Measurements from ENCODE around the gene GRIK4. TPM values are rescaled to one million over a fixed set of nuclear protein-coding genes. Genes with fewer than 3 reads are reported as not detected.

GRIK4 gene
- total RNA-seq, 1 donor from 2014 or later: 0.06 TPM

- no peak for TF ChIP-seq CTCF (conservative IDR thresholded peaks at IDR 0.05; ENCODE audit: low read depth, low read length)
- DNase-seq (ENCODE audit: low read depth): no peak
- H3K4me3 ChIP-seq (ENCODE audit: low read depth, low read length): no peak overlapping the region
Observed at GRCh38 chr11:120878781-120879180, 367.2 kb downstream of the GRIK4 start.

DNA sequence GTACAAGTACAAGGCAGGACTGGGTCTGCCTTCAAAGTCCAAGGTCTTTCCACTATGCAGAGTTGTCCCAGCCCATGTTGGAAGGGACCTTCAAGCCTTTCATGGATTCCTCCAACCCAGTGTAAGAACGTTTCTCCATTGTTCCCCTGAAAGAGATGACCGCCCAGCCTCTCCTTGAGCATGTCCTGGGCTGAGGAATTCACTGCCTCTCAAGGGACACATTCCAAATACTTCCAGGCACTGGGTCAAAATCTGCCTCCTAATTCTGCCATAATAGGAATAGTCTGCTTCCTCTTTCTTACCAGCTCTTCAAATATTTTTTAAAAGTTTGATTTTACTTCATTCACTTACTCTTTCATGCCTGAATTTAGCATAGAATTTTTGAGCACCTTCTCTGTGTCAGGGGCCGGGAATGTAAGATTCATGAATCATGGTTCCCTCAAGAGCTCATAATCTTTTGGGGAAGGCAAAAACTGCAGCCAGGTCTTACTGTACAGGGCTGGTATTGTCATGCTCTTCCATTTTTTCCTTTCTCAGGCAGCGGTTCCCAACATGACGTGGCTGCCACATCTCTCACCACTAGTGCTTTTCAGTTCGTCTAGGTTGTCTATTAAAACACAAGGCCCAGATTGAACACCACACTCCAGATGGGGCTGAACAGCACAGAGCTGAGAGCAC is 369.1 kb downstream of the GRIK4 start:
- TF ChIP-seq CTCF (conservative IDR thresholded peaks at IDR 0.05; ENCODE audit: low read depth, low read length): no peak
- no peak for DNase-seq (ENCODE audit: low read depth)
- no peak overlapping the region for H3K4me3 ChIP-seq (ENCODE audit: low read depth, low read length)

GRCh38 chr11:120881596-120881995 is 370.0 kb downstream of the GRIK4 start:
- DNase-seq (ENCODE audit: low read depth): no peak
- no peak overlapping the region for H3K4me3 ChIP-seq (ENCODE audit: low read depth, low read length)
- no peak for TF ChIP-seq CTCF (conservative IDR thresholded peaks at IDR 0.05; ENCODE audit: low read depth, low read length)

- no peak for TF ChIP-seq CTCF (conservative IDR thresholded peaks at IDR 0.05; ENCODE audit: low read depth, low read length)
- H3K4me3 ChIP-seq (ENCODE audit: low read depth, low read length): no peak overlapping the region
- no peak for DNase-seq (ENCODE audit: low read depth)
Observed at GRCh38 chr11:120882175-120882574, 370.6 kb downstream of the GRIK4 start.

DNA sequence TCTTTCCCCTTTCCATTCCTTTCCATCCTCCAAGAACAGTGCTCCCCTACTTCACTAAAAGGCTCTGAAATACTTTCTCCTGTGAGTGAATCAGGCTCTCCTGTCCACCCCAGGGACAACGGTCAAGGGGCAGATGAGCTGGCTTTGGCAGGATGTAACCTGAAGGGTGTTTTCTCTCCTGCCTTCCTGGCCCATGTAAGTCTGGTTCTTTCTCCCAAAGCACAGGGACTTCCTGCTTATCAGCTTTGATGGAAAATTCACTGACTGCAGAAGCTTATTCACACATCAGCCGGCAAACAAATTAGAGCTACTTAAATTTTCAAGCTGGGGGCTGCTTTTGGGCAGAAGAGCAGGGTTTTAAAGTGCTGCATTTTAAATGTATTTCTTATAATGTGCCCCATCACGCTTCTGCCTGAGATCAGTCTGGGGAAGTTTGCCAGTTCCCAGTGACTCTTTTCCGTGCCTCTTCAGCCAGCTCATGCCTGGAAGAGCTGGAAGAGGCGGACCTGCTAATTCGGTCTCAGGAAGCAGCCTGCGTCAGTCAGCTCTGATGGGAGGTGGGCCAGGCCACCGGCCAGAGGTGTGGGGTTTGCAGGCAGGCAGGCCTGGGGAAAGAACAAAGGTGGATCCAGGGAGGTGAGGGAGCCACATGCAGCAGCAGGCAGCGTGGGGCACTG is 372.0 kb downstream of the GRIK4 start:
- TF ChIP-seq CTCF (conservative IDR thresholded peaks at IDR 0.05; ENCODE audit: low read depth, low read length): no peak
- H3K4me3 ChIP-seq (ENCODE audit: low read depth, low read length): no peak overlapping the region
- no peak for DNase-seq (ENCODE audit: low read depth)

GRCh38 chr11:120884154-120885020 is 372.8 kb downstream of the GRIK4 start:
- no peak for TF ChIP-seq CTCF (conservative IDR thresholded peaks at IDR 0.05; ENCODE audit: low read depth, low read length)
- H3K4me3 ChIP-seq (ENCODE audit: low read depth, low read length): no peak overlapping the region
- no peak for DNase-seq (ENCODE audit: low read depth)
